ENCODE measurements around the gene DDX56. TPM values are rescaled to one million over a fixed set of nuclear protein-coding genes. Genes with fewer than 3 reads are reported as not detected.

The DDX56 gene
- total RNA-seq, 1 donor from 2014 or later: 45.8 TPM

- intact Hi-C loops (cut with DNase I): no loop called here
- no peaks in the 10 kb centered on the region for H3K27me3 ChIP-seq (ENCODE audit: low read depth)
- H3K36me3 ChIP-seq: no peaks in the 10 kb centered on the region
- DNase-seq: no peak
- no peaks in the 10 kb centered on the region for H3K9me3 ChIP-seq
- TF ChIP-seq CTCF (IDR thresholded peaks at IDR 0.05): peak; percentile 67
- no peak overlapping the region for H3K4me3 ChIP-seq
- peak; percentile 80 to 87 for ATAC-seq
- H3K27ac ChIP-seq: no peak overlapping the region
- H3K4me1 ChIP-seq: no peaks in the 10 kb centered on the region
Observed at GRCh38 chr7:44587843-44588711, 14.4 kb upstream of the DDX56 start.

GRCh38 chr7:44583146-44583865 lies 9.6 kb upstream of the DDX56 start:
- intact Hi-C loops (cut with DNase I): no loop called here
- no peak for DNase-seq

GRCh38 chr7:44581879-44582603 lies 8.3 kb upstream of the DDX56 start, which contains the start of gene TMED4:
Gene TMED4 (minus strand): TSS chr7:44582231. CDS start chr7:44582206, 25 bp downstream.
- Histone ChIP-seq H3K27me3 (ENCODE audit: low read depth) (no peaks in the 10 kb centered on the region), H3K4me1 (peaks cover 21% of the 10 kb centered on the region), H3K4me3 (peak within 1 kb of the TSS; percentile 80), H3K9me3 (no peaks in the 10 kb centered on the region), H3K36me3 (peaks cover 35% of the 10 kb centered on the region), H3K27ac (peak within 1 kb of the TSS; percentile 99)
- intact Hi-C loops (cut with DNase I): no loop called here
- DNase-seq (peak; percentile 100), ATAC-seq (peak; percentile 98 to 100)
- TF ChIP-seq CTCF (IDR thresholded peaks at IDR 0.05): no peak

More at GRCh38 chr7:44583146-44583865, 9.6 kb upstream of the DDX56 start:
- Histone ChIP-seq H3K4me3 (peak overlapping the region; percentile 80), H3K9me3 (no peaks in the 10 kb centered on the region), H3K27ac (peak overlapping the region; percentile 99), H3K4me1 (peaks cover 21% of the 10 kb centered on the region), H3K36me3 (peaks cover 27% of the 10 kb centered on the region), H3K27me3 (ENCODE audit: low read depth) (no peaks in the 10 kb centered on the region)
- ATAC-seq: no peak
- no peak for TF ChIP-seq CTCF (IDR thresholded peaks at IDR 0.05)

- DNase-seq: no peak
- peak; percentile 45 to 54 for ATAC-seq
- intact Hi-C loops (cut with DNase I): no loop called here
- Histone ChIP-seq H3K9me3 (no peaks in the 10 kb centered on the region), H3K4me3 (peak overlapping the region; percentile 80), H3K27me3 (ENCODE audit: low read depth) (no peaks in the 10 kb centered on the region), H3K27ac (peak overlapping the region; percentile 99), H3K36me3 (peaks cover 35% of the 10 kb centered on the region), H3K4me1 (peaks cover 21% of the 10 kb centered on the region)
- no peak for TF ChIP-seq CTCF (IDR thresholded peaks at IDR 0.05)
Observed at GRCh38 chr7:44580945-44581878, 7.5 kb upstream of the DDX56 start.
